ENCODE data around the gene ARRB1.

The ARRB1 gene

GRCh38 chr11:75293903-75294302 is 57.6 kb downstream of the ARRB1 start:
- no peak for TF ChIP-seq CTCF (IDR thresholded peaks at IDR 0.05)
- no peak for TF ChIP-seq ZFX (IDR thresholded peaks at IDR 0.05; ENCODE audit: borderline replicate concordance)
- H3K27ac ChIP-seq, result no peak overlapping the region

- TF ChIP-seq ZFX (IDR thresholded peaks at IDR 0.05; ENCODE audit: borderline replicate concordance), result no peak
- no peak overlapping the region for H3K27ac ChIP-seq
Measured at GRCh38 chr11:75292943-75293342, 58.5 kb downstream of the ARRB1 start.

GRCh38 chr11:75291741-75292140 is 59.7 kb downstream of the ARRB1 start:
- TF ChIP-seq CTCF (IDR thresholded peaks at IDR 0.05), result no peak
- TF ChIP-seq ZFX (IDR thresholded peaks at IDR 0.05; ENCODE audit: borderline replicate concordance), result no peak
- H3K27ac ChIP-seq, result no peak overlapping the region

- no peak overlapping the region for H3K27ac ChIP-seq
- TF ChIP-seq CTCF (IDR thresholded peaks at IDR 0.05), result no peak
- TF ChIP-seq ZFX (IDR thresholded peaks at IDR 0.05; ENCODE audit: borderline replicate concordance), result no peak
Measured at GRCh38 chr11:75289919-75290318, 61.5 kb downstream of the ARRB1 start.

- no peak for TF ChIP-seq CTCF (IDR thresholded peaks at IDR 0.05)
- TF ChIP-seq ZFX (IDR thresholded peaks at IDR 0.05; ENCODE audit: borderline replicate concordance), result no peak
- no peak overlapping the region for H3K27ac ChIP-seq
Measured at GRCh38 chr11:75289511-75289760, 62.0 kb downstream of the ARRB1 start.

- TF ChIP-seq ZFX (IDR thresholded peaks at IDR 0.05; ENCODE audit: borderline replicate concordance) (no peak), CTCF (IDR thresholded peaks at IDR 0.05) (no peak)
- H3K27ac ChIP-seq, result no peak overlapping the region
Measured at GRCh38 chr11:75287579-75287978, 63.9 kb downstream of the ARRB1 start.

GRCh38 chr11:75286826-75287465 is 64.5 kb downstream of the ARRB1 start:
- no peak overlapping the region for H3K27ac ChIP-seq
- no peak for TF ChIP-seq ZFX (IDR thresholded peaks at IDR 0.05; ENCODE audit: borderline replicate concordance)
- TF ChIP-seq CTCF (IDR thresholded peaks at IDR 0.05), result no peak

GRCh38 chr11:75285776-75286360 is 65.6 kb downstream of the ARRB1 start:
- no peak overlapping the region for H3K27ac ChIP-seq
- TF ChIP-seq ZFX (IDR thresholded peaks at IDR 0.05; ENCODE audit: borderline replicate concordance), result no peak
- TF ChIP-seq CTCF (IDR thresholded peaks at IDR 0.05), result no peak

Measured in 22Rv1 (cell line).